CD1c-positive myeloid dendritic cell (primary cell): ENCODE data around the gene OGFOD1.

ENCODE experiments used
- DNase-seq: peaks from one replicate; pipeline ENCODE4 v3.0.0-alpha.2; 2016; ENCODE audit errors: extremely low spot score

OGFOD1 gene

DNA sequence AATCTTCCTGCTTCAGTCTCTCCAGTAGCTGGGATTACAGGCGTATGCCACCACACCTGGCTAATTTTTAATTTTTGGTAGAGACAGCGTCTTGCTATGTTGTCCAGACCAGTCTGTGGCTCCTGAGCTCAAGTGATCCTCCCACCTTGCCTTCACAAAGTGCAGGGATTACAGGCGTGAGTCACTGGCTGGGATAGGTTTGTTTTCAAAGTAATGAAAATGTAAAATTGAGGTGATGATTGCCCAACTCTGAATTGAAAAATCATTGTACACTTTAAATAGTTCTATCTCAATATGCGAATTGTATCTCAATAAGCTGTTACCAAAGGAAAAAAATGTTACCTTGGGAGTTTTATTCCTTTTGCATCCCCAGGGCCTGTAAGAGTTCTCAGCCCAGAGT, 24.8 kb upstream of the OGFOD1 start:
- no peak for DNase-seq

DNA sequence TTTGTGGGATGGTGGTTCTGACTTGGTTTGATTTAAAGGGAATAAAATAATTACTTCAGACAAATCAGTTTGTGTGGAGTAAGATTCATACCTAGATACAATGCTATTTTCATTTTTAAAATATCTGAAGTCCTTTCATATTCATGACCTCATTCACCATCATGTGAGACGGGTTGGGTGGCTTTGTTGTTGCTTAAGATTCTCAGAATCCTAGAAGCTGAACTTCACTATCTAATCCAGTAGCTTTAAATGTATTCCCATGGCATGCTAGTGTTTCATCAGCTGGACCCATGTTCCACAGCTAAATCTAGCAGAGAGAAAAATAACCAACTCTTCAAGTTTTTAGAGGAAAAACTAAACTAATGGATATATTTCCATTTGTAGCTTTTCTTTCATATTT, 23.3 kb upstream of the OGFOD1 start:
- DNase-seq = no peak

DNA sequence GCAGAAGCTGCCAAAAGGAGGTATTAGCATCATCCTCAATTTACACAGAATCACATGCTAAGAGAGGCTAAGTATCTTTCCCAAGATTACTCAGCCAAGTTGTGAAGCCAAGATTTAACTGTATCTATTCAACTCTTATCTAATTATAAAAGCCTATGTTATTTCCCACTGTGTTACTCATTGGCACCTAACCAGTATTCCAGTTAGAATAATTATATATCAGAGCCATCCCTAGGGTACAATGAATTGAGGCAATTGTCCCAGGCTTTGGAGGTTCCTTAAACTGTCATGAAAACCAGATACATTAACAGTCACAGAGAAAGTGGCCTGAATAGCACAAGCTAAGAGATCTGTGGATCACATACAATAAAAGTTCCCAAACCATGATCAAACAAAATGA, 15.1 kb upstream of the OGFOD1 start:
- DNase-seq = no peak

DNA sequence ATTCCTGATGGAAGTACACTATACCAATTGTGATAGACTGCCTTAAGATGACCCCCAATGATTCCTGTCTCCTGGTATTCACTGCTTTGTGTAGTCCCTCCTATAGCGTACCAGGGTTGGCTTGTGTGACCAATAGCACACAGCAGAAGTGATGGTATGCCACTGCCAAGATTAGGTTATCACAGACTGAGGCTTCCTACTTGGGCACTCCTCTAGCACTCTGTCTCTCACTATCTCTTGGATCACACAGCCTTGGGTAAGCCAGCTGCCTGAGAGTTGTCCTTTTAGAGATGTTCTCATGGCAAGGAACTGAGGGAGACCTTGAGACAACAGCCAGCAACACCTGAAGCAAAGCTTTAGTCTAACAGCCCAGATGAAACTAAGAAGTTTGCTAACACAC, 13.3 kb upstream of the OGFOD1 start:
- DNase-seq = no peak

DNA sequence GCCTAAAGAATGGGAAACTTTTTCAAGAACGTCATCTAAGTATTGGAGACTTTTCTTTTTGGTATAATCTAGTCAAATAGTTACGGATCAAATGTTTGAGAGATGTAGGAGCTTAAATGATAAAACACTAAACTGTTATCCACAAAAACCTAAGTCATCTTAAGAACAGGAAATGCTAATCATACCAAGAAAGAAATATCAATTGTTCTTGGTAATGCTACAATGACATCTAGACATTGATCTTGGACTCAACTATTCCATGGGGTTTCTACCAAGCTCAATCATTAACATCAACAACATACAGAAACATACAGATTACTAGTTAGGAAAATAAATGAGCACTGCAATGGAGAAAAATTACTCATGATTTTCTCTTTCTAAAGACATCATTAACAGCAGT, 4.1 kb upstream of the OGFOD1 start:
- no peak for DNase-seq

DNA sequence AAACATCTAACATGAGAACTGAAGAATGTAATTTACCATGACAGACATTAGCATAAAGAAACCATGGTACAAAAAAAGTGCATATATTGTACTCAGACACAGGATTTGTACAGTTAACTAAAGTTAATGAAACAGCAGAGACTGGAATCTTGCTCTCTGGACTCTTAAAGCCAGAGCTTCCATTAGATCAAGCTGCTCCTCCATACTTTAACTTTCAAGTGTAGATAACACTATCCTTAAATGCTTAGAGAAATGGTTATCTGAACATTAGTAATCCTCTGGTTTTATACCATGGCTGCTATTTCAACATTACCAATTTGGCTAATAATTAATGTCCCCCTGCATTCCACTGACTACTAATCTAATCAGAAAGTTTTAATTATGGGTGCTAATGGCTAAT, 3.3 kb upstream of the OGFOD1 start:
- DNase-seq = no peak

DNA sequence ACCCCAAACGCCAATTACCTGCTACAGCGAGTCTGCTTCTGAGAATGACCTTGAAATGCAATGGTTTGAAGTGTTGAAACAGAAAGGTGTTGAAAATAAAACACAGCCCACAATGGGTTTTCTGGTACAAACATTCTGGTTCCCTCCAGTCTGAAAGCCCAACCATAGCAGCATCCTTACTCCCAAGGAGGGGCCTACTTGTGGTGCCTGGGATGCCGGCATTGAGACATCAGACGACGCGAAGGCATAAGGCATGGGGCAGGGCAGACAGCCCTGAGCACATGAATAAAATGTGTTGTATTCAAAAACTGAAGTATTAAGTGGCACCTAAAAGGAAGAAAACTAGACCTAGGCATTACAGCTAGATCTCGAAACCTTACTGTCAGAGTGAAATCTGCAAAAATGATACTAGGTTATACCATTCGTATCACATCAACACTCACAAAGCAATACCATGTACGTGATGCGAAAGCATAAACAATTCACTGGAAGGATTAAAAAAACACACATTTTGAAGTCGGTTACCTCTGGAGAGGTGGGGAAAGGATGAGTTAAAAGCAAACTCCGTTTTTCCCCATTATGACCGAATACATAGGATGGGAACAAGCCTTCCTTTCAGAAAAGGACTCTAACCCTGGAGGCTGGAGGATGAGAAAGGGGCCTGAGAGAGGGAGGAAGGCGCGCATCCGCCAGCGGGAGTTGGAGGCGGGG, 924 bp upstream of the OGFOD1 start:
- DNase-seq = no peak

DNA sequence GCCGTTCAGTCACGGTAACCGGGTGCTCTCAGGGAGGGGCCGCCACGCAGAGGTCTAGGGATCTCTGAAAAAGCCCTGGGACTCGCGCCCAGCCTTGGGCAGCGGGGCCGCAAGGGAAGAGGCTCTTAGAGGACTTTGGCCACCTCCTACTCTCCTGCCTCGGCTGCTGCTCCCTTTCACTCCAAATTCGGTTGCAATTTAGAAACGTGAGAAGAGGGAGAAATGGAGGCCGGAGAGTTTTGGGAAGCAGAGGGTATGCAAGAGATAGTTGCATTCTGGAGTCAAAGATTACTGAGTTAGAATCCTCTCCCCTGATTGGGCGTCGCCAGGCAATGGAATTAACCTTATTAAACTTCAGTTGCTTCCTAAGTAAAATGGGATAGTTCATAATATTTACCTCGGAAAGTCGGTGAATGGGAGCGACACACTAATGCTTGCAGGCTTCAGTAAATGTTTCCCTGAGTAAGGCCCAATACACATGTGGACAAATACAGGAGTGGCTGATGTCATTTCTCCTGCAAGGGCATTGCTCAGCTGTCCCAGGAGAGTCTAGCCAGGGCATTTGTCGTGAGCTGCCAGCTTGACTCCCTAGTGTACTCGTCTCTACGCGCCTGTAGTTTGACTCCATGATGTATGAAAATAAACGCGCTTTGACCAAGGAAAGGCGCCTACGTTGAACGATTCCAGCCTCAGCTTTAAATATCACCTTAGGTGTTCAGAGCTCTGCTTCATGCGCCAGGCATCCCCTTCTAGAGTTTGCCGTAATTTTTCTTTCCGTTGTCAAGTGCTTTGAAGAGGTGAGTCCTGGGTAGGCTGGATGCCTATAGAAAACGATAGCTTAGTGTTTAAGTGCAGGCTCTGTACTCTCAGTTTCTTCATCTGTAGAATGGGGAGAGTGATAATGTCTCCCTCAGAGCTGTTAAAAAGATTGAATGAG, 667 bp downstream of the OGFOD1 start:
- peak; percentile 1 for DNase-seq

DNA sequence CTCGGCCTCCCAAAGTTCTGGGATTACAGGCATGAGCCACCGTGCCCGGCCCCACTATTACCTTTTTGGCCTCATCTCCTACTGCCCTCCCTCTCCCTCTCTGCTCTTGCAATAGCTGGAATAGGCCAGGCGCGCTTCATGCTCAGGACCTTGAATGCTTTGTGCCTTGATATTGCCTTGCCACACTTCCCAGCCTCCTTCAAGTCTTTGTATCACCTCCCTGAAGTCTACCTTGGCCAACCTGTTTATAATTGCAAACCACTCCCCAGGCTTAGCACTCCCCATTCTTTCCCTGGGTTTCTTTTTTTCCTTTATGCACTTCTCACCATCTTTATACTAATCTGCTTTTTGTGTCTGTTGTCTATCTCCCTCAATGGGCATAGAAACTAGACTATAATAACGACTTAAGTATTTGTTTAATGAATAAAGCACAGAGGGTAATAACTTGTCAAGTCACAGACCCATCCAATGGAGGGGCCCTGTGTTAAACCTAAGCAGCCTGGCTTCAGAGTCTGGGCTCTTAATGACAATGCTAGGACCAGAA, 6.6 kb downstream of the OGFOD1 start:
- no peak for DNase-seq

DNA sequence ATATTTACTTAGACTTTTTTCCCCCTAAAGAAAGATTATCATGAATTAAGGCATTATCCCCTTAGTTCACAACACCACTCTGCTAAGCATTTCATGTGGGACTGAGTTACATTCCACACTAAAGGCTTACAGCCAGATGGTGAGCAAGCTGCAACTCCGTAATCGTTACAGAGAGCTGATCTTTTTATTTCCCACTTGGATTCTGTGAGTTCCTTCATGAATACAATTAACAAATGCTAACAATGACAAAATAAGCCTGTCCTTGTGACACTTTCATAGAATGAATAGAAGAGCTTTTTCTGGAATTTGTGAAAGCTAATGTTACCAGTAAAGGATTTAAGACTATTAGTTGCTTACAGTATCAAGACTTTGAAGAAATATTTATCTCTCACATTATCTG, 8.7 kb downstream of the OGFOD1 start:
- DNase-seq = no peak

DNA sequence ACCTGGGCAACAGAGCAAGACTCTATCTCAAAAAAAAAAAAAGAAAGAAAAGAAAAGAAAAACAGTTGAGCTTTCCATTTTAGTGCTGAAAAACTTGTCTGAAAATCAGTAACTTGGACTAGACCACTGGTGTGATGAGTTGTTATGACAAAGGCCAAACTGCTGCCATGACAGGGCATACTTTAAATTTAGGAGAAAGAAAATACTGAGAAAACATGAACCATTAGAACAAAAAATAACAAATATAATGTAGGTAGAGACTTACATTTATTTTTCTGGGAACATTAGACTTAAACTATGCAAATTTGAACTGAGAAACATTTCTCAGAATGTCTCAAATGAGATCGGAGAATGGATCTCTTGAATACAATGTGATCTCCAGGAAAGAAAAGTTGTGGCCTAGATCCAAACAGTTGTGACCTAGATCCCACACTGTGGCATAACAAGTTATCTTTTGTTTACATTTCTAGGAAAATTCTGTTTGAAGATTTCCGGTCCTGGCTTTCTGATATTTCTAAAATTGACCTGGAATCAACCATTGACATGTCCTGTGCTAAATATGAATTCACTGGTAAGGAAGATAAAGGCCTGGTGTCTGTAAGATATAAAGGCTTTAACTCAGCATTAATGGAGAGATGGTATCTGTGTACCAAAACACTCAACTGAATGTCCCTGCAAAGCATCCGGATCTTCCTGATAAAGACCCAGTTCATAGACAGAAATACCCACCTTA, 10.9 kb downstream of the OGFOD1 start:
- no peak for DNase-seq

DNA sequence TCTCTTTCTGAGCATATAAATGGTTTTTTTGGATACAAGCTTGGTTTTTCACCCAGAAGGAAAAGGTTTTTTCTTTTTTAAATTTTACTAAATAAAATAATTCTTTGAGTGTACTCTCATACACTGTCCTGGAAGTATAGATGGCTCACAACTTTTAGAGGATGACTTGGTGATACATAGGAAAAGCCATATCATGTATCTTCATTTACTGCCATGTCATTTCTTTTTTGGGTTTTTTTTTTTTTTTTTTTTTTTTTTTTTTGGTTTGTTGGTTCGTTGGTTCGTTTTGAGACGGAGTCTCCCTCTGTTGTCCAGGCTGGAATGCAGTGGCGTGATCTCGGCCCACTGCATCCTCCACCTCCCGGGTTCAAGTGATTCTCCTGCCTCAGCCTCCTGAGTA, 11.8 kb downstream of the OGFOD1 start:
- DNase-seq = no peak

DNA sequence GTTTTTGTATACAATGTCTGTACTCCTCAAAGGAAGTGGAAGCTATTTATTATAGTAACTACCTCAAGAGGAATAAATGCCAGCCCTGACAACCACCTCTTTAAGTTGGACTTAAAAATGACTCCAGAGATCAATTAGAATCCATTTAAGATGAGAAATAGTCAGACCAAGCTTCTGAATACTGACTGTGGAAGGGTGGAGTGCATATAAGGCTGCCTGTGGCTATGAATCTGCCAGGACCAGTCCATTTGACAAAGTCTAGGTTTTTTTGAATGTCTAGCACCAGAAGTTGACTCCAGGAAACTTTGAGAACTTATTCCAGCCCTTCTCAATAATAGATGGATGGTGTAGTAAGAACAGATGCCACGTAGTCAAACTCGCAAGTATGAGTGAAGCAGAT, 15.0 kb downstream of the OGFOD1 start:
- DNase-seq = no peak

DNA sequence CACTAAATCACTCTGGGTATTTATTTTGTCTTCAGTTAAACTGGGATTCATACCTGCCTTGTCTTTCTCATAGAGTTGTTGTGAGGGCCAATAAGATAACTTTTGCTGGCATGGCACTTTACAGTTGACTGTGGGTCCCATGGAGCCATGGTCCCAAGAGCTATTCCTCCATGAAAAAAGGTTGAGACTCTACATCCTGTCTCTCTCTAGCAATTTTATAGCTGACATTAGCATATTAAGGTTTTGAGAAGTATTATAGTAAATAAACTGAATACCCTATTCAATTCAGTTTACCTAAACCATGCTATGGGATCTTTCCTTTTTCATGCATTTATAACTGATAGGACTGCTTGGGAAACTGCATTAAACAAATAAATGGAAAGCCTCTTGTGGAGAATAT, 17.4 kb downstream of the OGFOD1 start:
- no peak for DNase-seq

DNA sequence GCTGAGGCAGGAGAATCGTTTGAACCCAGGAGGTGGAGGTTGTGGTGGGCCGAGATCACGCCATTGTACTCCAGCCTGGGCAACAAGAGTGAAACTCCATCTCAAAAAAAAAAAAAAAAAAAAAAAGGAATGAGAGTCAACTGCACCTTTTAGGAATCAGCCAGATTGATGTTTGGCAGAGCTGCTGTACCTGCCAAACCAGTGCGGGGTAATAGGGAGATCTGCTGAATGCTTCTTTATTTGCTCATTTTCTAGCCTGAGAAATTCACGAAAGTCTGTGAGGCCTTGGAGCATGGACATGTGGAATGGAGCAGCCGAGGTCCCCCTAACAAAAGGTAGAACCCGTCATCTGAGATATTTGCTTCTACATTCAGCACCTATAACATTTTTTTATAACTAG, 18.4 kb downstream of the OGFOD1 start:
- no peak for DNase-seq

DNA sequence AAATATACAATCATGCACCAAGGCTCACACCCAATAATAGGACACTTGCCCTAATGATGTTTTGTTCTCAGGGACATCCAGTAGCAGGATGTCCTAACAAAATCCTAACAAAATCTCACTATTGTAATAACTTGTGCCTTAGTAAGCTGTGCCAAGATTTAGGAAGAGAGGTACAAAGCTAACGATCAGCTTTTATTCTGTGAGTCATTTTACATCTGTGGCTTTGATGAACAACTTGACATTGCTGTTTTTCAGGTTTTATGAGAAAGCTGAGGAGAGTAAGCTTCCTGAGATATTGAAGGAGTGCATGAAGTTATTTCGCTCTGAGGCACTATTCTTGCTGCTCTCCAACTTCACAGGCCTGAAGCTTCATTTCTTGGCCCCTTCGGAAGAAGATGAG, 18.9 kb downstream of the OGFOD1 start:
- no peak for DNase-seq

DNA sequence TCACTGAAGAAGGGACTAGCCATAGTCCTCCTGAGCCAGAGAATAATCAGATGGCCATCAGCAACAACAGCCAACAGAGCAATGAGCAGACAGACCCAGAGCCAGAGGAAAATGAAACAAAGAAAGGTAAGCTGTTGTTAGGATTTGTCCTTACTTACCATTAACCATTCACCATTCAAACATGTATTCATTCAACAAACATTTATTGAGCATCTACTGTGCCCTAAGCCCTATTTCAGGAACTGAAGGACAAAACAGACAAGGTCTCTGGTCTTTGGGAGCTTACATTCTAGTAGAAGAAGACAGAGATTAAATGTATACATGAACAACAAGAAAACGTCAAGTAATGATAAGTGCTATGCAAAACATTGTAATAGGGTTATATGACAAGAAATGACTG, 19.3 kb downstream of the OGFOD1 start:
- DNase-seq = no peak

DNA sequence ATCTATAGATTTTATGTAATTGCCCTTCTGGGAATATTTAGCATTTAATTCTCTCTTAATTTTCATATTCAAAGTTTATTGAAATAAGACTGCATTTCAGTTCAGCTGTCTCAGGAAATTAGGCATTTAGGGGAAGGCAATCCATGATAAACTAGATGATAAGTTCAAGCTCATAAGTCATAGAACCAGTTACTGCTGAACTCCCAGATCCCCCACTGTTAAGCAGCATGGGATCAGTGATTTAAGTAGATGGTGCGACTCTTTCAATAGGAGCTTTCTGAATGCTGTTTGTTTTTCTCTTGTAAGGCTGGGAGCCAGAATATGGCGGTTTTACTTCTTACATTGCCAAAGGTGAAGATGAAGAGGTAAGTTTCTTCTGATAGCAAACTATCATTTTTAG, 23.8 kb downstream of the OGFOD1 start:
- no peak for DNase-seq

DNA sequence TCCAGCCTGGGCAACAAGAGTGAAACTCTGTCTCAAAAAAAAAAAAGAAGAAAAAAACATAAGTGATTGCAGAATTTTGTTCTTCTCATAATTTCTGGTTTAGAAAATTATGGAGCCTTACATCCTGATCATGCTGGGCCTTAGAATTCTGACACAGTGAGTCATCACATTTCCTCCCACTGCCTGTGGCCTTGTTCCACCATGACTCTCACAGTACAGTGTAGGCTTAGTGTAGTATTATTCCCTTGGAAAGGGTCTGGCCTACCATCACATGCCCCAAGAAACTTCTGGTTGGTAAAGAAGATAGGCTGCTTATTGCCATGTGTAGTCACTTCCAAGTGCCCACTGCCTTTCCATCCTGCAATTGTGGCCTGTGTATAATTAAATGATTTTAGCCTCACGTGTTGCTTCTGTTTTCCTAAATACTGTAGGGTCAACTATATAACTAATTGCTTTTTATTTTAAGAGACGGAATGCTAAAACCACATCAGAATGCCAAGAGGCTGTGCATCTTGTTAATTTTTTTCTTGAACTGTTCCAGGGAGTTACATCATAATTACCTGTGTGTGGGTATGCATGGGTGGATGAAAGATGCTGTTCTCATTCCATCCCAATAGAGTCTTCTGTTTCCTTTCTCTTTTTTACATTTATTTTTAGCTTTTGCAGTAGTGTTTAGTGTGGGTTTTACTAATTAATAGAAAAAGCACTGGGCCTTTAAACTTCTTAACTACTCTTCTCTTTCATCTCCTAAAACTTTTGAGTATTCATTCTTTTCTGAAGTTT, 25.9 kb downstream of the OGFOD1 start:
- DNase-seq = no peak

DNA sequence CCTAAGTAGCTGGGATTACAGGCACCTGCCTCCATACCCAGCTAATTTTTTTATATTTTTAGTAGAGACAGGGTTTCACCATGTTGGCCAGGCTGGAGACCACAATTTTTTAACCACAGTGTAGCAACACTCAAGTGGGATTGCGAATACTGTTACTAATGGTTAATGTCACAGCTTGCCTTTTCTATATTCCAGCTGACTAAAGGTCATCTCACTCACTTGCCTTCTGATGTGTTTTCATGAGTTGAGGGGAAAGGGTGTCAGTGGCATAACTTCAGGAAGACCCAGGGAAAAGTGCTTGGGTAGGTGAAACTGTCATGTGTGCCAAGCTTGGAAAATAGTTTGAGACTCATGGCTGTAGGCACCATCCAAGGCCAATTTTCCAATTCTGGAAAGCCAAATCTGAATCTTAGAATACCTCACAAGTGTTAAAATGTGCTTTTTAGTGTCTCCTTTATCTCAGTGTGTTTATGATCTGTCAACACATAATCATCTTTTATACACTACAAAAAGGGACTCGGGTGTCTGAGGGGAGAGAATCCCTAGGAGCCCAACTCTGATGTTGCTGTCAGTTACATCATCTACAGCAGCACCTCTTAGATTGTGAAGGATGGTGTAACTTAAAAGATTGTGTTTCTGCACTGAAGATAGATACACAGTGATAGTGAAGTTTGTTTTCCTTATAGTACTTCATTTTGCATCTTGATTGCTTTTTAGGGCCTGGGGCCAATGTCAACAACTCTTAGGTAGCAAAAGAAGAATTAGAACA, 27.1 kb downstream of the OGFOD1 start:
- no peak for DNase-seq

DNA sequence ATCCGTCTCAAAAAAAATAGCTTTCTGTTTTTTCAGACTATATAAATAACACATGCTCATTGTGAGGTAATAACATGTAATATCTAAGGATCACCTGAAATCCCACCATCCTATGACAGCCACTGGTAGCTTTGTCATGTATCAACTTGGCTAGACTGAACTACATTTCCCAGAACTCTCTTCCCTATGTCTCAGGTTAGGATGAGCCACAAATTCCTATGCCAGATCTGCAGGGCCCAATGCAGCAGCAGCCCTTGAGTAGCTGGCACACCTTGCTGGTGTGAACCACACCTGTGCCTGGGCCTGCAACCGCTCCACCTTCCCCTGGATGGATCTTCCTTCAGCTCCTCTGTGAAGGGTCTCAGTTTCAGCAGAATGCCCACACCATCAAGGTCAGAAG, 28.1 kb downstream of the OGFOD1 start:
- no peak for DNase-seq
